Upper lobe of left lung (tissue), 4 donors: Measurements from ENCODE around the gene MGMT.

Source experiments
- EP300 ChIP-seq, 4 donors: sonication (generic); formaldehyde crosslinking; IDR thresholded peaks; one replicate each; pipeline ENCODE4 v1.5.1; 2017; ENCODE audit warnings: antibody characterized with exemption in 4 of 4, control low read depth in 2 of 4
- POLR2AphosphoS5 ChIP-seq, 2 donors: sonication (generic); formaldehyde crosslinking; IDR thresholded peaks; one replicate each; pipeline ENCODE4 v1.5.1; 2017; ENCODE audit warnings: antibody characterized with exemption in 2 of 2

GRCh38 chr10:129788215-129788614, 321.2 kb downstream of the MGMT start:
- no peak for TF ChIP-seq POLR2AphosphoS5 (IDR thresholded peaks at IDR 0.05)
- no peak for TF ChIP-seq EP300 (IDR thresholded peaks at IDR 0.05)
